ENCODE measurements around the gene IDI2. TPM values are rescaled to one million over a fixed set of nuclear protein-coding genes. Genes with fewer than 3 reads are reported as not detected.

Gene IDI2
- polyA plus RNA-seq, 2 donors = not detected

- WGBS, 2 donors = 56 to 73% methylated on average over 8 of the region's 8 CpGs
- no peaks in the 10 kb centered on the region for H3K36me3 ChIP-seq (ENCODE audit: control insufficient read depth in 2 of 2, insufficient read depth in 2 of 2, low read length in 1 of 2)
- peak overlapping the region; percentile 67 to 85 for H3K27ac ChIP-seq (ENCODE audit: low read depth in 2 of 2, low read length in 1 of 2)
- no peak overlapping the region for H3K4me3 ChIP-seq (ENCODE audit: low read depth in 1 of 2, low read length in 2 of 2)
- no peaks in the 10 kb centered on the region for H3K9me3 ChIP-seq (ENCODE audit: control insufficient read depth in 2 of 2, insufficient read depth in 1 of 2, low read depth in 1 of 2, low read length in 1 of 2)
- no peaks in the 10 kb centered on the region for H3K27me3 ChIP-seq (ENCODE audit: control insufficient read depth in 1 of 2, insufficient read depth in 2 of 2, low read length in 2 of 2)
- H3K4me1 ChIP-seq (ENCODE audit: control insufficient read depth in 2 of 2, insufficient read depth in 2 of 2, low read length in 1 of 2) = peaks cover under 1 to 8% of the 10 kb centered on the region in 2 donors
Measured at GRCh38 chr10:1059902-1060301, 34.2 kb upstream of the IDI2 start.

- no peaks in the 10 kb centered on the region for H3K27me3 ChIP-seq (ENCODE audit: control insufficient read depth in 1 of 2, insufficient read depth in 2 of 2, low read length in 2 of 2)
- peaks cover 3 to 8% of the 10 kb centered on the region in 2 donors for H3K4me1 ChIP-seq (ENCODE audit: control insufficient read depth in 2 of 2, insufficient read depth in 2 of 2, low read length in 1 of 2)
- H3K4me3 ChIP-seq (ENCODE audit: low read depth in 1 of 2, low read length in 2 of 2) = peak overlapping the region in 1 of 2 donors; percentile 94
- peaks cover 0 to 3% of the 10 kb centered on the region in 2 donors for H3K36me3 ChIP-seq (ENCODE audit: control insufficient read depth in 2 of 2, insufficient read depth in 2 of 2, low read length in 1 of 2)
- no peak overlapping the region for H3K27ac ChIP-seq (ENCODE audit: low read depth in 2 of 2, low read length in 1 of 2)
- H3K9me3 ChIP-seq (ENCODE audit: control insufficient read depth in 2 of 2, insufficient read depth in 1 of 2, low read depth in 1 of 2, low read length in 1 of 2) = no peaks in the 10 kb centered on the region
- 48 to 68% methylated on average over 7 of the region's 7 CpGs for WGBS, 2 donors
Measured at GRCh38 chr10:1058017-1058416, 32.4 kb upstream of the IDI2 start.

- no peaks in the 10 kb centered on the region for H3K9me3 ChIP-seq (ENCODE audit: control insufficient read depth in 2 of 2, insufficient read depth in 1 of 2, low read depth in 1 of 2, low read length in 1 of 2)
- peak overlapping the region; percentile 94 to 97 for H3K4me3 ChIP-seq (ENCODE audit: low read depth in 1 of 2, low read length in 2 of 2)
- peak overlapping the region; percentile 95 to 98 for H3K27ac ChIP-seq (ENCODE audit: low read depth in 2 of 2, low read length in 1 of 2)
- WGBS, 2 donors = 1 to 2% methylated on average over 26 of the region's 26 CpGs
- peaks cover 3 to 8% of the 10 kb centered on the region in 2 donors for H3K4me1 ChIP-seq (ENCODE audit: control insufficient read depth in 2 of 2, insufficient read depth in 2 of 2, low read length in 1 of 2)
- no peaks in the 10 kb centered on the region for H3K27me3 ChIP-seq (ENCODE audit: control insufficient read depth in 1 of 2, insufficient read depth in 2 of 2, low read length in 2 of 2)
- H3K36me3 ChIP-seq (ENCODE audit: control insufficient read depth in 2 of 2, insufficient read depth in 2 of 2, low read length in 1 of 2) = peaks cover 0 to 3% of the 10 kb centered on the region in 2 donors
Measured at GRCh38 chr10:1057106-1057657, 31.5 kb upstream of the IDI2 start.

GRCh38 chr10:1056326-1057105, 30.9 kb upstream of the IDI2 start, which contains the start of gene WDR37:
Gene WDR37, plus strand, starts transcription at chr10:1056385. Its CDS starts 15,771 bp downstream, at chr10:1072156.
- Histone ChIP-seq H3K27ac (ENCODE audit: low read depth in 2 of 2, low read length in 1 of 2) (peak within 1 kb of the TSS; percentile 95 to 98), H3K27me3 (ENCODE audit: control insufficient read depth in 1 of 2, insufficient read depth in 2 of 2, low read length in 2 of 2) (no peaks in the 10 kb centered on the region), H3K4me1 (ENCODE audit: control insufficient read depth in 2 of 2, insufficient read depth in 2 of 2, low read length in 1 of 2) (peaks cover 3 to 8% of the 10 kb centered on the region in 2 donors), H3K9me3 (ENCODE audit: control insufficient read depth in 2 of 2, insufficient read depth in 1 of 2, low read depth in 1 of 2, low read length in 1 of 2) (no peaks in the 10 kb centered on the region), H3K4me3 (ENCODE audit: low read depth in 1 of 2, low read length in 2 of 2) (peak within 1 kb of the TSS; percentile 94 to 97), H3K36me3 (ENCODE audit: control insufficient read depth in 2 of 2, insufficient read depth in 2 of 2, low read length in 1 of 2) (peaks cover 0 to 3% of the 10 kb centered on the region in 2 donors)
- 0% methylated on average over 81 to 87 of the region's 87 CpGs for WGBS, 2 donors

GRCh38 chr10:1054684-1055083, 29.0 kb upstream of the IDI2 start:
- Histone ChIP-seq H3K4me3 (ENCODE audit: low read depth in 1 of 2, low read length in 2 of 2) (no peak overlapping the region), H3K9me3 (ENCODE audit: control insufficient read depth in 2 of 2, insufficient read depth in 1 of 2, low read depth in 1 of 2, low read length in 1 of 2) (no peaks in the 10 kb centered on the region), H3K36me3 (ENCODE audit: control insufficient read depth in 2 of 2, insufficient read depth in 2 of 2, low read length in 1 of 2) (peaks cover 0 to 3% of the 10 kb centered on the region in 2 donors), H3K4me1 (ENCODE audit: control insufficient read depth in 2 of 2, insufficient read depth in 2 of 2, low read length in 1 of 2) (peaks cover 3 to 6% of the 10 kb centered on the region in 2 donors), H3K27me3 (ENCODE audit: control insufficient read depth in 1 of 2, insufficient read depth in 2 of 2, low read length in 2 of 2) (no peaks in the 10 kb centered on the region), H3K27ac (ENCODE audit: low read depth in 2 of 2, low read length in 1 of 2) (peak overlapping the region; percentile 10 to 40)
- WGBS, 2 donors = 41 to 48% methylated on average over 6 of the region's 6 CpGs

GRCh38 chr10:1050554-1050953, 24.9 kb upstream of the IDI2 start:
- Histone ChIP-seq H3K9me3 (ENCODE audit: control insufficient read depth in 2 of 2, insufficient read depth in 1 of 2, low read depth in 1 of 2, low read length in 1 of 2) (no peaks in the 10 kb centered on the region), H3K27ac (ENCODE audit: low read depth in 2 of 2, low read length in 1 of 2) (peak overlapping the region; percentile 42 to 86), H3K4me1 (ENCODE audit: control insufficient read depth in 2 of 2, insufficient read depth in 2 of 2, low read length in 1 of 2) (peaks cover 3 to 8% of the 10 kb centered on the region in 2 donors), H3K27me3 (ENCODE audit: control insufficient read depth in 1 of 2, insufficient read depth in 2 of 2, low read length in 2 of 2) (no peaks in the 10 kb centered on the region), H3K36me3 (ENCODE audit: control insufficient read depth in 2 of 2, insufficient read depth in 2 of 2, low read length in 1 of 2) (peaks cover 0 to 3% of the 10 kb centered on the region in 2 donors), H3K4me3 (ENCODE audit: low read depth in 1 of 2, low read length in 2 of 2) (no peak overlapping the region)
- WGBS, 2 donors = 51% methylated on average over 4 of the region's 4 CpGs

GRCh38 chr10:1050145-1050544, 24.5 kb upstream of the IDI2 start:
- peak overlapping the region; percentile 77 to 96 for H3K4me3 ChIP-seq (ENCODE audit: low read depth in 1 of 2, low read length in 2 of 2)
- peaks cover 3 to 8% of the 10 kb centered on the region in 2 donors for H3K4me1 ChIP-seq (ENCODE audit: control insufficient read depth in 2 of 2, insufficient read depth in 2 of 2, low read length in 1 of 2)
- 26 to 31% methylated on average over 5 of the region's 5 CpGs for WGBS, 2 donors

GRCh38 chr10:1049425-1049958, 23.8 kb upstream of the IDI2 start:
- Histone ChIP-seq H3K4me3 (ENCODE audit: low read depth in 1 of 2, low read length in 2 of 2) (peak overlapping the region; percentile 77 to 96), H3K36me3 (ENCODE audit: control insufficient read depth in 2 of 2, insufficient read depth in 2 of 2, low read length in 1 of 2) (peaks cover 0 to 3% of the 10 kb centered on the region in 2 donors), H3K4me1 (ENCODE audit: control insufficient read depth in 2 of 2, insufficient read depth in 2 of 2, low read length in 1 of 2) (peaks cover 0 to 8% of the 10 kb centered on the region in 2 donors), H3K9me3 (ENCODE audit: control insufficient read depth in 2 of 2, insufficient read depth in 1 of 2, low read depth in 1 of 2, low read length in 1 of 2) (no peaks in the 10 kb centered on the region), H3K27me3 (ENCODE audit: control insufficient read depth in 1 of 2, insufficient read depth in 2 of 2, low read length in 2 of 2) (no peaks in the 10 kb centered on the region), H3K27ac (ENCODE audit: low read depth in 2 of 2, low read length in 1 of 2) (peak overlapping the region; percentile 96 to 100)
- WGBS, 2 donors = 0 to 1% methylated on average over 32 to 34 of the region's 34 CpGs

More at GRCh38 chr10:1050145-1050544, 24.5 kb upstream of the IDI2 start:
- Histone ChIP-seq H3K27me3 (ENCODE audit: control insufficient read depth in 1 of 2, insufficient read depth in 2 of 2, low read length in 2 of 2) (no peaks in the 10 kb centered on the region), H3K27ac (ENCODE audit: low read depth in 2 of 2, low read length in 1 of 2) (peak overlapping the region; percentile 96 to 100), H3K9me3 (ENCODE audit: control insufficient read depth in 2 of 2, insufficient read depth in 1 of 2, low read depth in 1 of 2, low read length in 1 of 2) (no peaks in the 10 kb centered on the region), H3K36me3 (ENCODE audit: control insufficient read depth in 2 of 2, insufficient read depth in 2 of 2, low read length in 1 of 2) (peaks cover 0 to 3% of the 10 kb centered on the region in 2 donors)

GRCh38 chr10:1048732-1049424, 23.2 kb upstream of the IDI2 start, which contains the start of gene IDI1:
Gene IDI1, minus strand, starts transcription at chr10:1049119. Its CDS starts 116 bp downstream, at chr10:1049003.
- H3K4me1 ChIP-seq (ENCODE audit: control insufficient read depth in 2 of 2, insufficient read depth in 2 of 2, low read length in 1 of 2) = peaks cover 0 to 8% of the 10 kb centered on the region in 2 donors
- 0 to 1% methylated on average over 79 to 83 of the region's 83 CpGs for WGBS, 2 donors
- peaks cover 0 to 3% of the 10 kb centered on the region in 2 donors for H3K36me3 ChIP-seq (ENCODE audit: control insufficient read depth in 2 of 2, insufficient read depth in 2 of 2, low read length in 1 of 2)
- H3K27ac ChIP-seq (ENCODE audit: low read depth in 2 of 2, low read length in 1 of 2) = peak within 1 kb of the TSS; percentile 96 to 100
- no peaks in the 10 kb centered on the region for H3K9me3 ChIP-seq (ENCODE audit: control insufficient read depth in 2 of 2, insufficient read depth in 1 of 2, low read depth in 1 of 2, low read length in 1 of 2)
- peak within 1 kb of the TSS; percentile 77 to 96 for H3K4me3 ChIP-seq (ENCODE audit: low read depth in 1 of 2, low read length in 2 of 2)
- H3K27me3 ChIP-seq (ENCODE audit: control insufficient read depth in 1 of 2, insufficient read depth in 2 of 2, low read length in 2 of 2) = no peaks in the 10 kb centered on the region
